ENCODE data around the gene FAM124A.

Gene FAM124A

GRCh38 chr13:51222686-51223559 is 725 bp downstream of the FAM124A start:
- H3K27ac ChIP-seq (ENCODE audit: low read length): no peak overlapping the region
- H4K20me1 ChIP-seq (ENCODE audit: insufficient read depth, low read length): no peaks in the 10 kb centered on the region
- H3K79me2 ChIP-seq (ENCODE audit: low read length): no peaks in the 10 kb centered on the region

GRCh38 chr13:51223560-51224270 is 1.5 kb downstream of the FAM124A start:
- Histone ChIP-seq H3K27ac (ENCODE audit: low read length) (no peak overlapping the region), H3K4me3 (ENCODE audit: low read length) (no peak overlapping the region), H4K20me1 (ENCODE audit: insufficient read depth, low read length) (no peaks in the 10 kb centered on the region), H3K79me2 (ENCODE audit: low read length) (no peaks in the 10 kb centered on the region), H3K27me3 (ENCODE audit: low read depth, low read length) (peaks cover 23% of the 10 kb centered on the region), H3K9ac (ENCODE audit: low read length) (no peak overlapping the region), H3K9me3 (ENCODE audit: insufficient read depth, low read length) (no peaks in the 10 kb centered on the region), H2AFZ (ENCODE audit: low read depth, low read length) (no peak overlapping the region), H3K36me3 (replicated peaks; ENCODE audit: low read depth, low read length) (no peaks in the 10 kb centered on the region), H3K4me1 (ENCODE audit: low read length) (peaks cover 7% of the 10 kb centered on the region; the same call in 1 of the 2 replicates), H3K4me2 (ENCODE audit: low read length) (no peak overlapping the region)
- TF ChIP-seq CTCF (IDR thresholded peaks at IDR 0.05; ENCODE audit: low read depth, low read length) (no peak), EZH2phosphoT487 (IDR thresholded peaks at IDR 0.05; ENCODE audit: low read depth) (no peak)

More at GRCh38 chr13:51222686-51223559, 725 bp downstream of the FAM124A start:
- peak overlapping the region; percentile 75 for H2AFZ ChIP-seq (ENCODE audit: low read depth, low read length)
- H3K4me3 ChIP-seq (ENCODE audit: low read length): peak overlapping the region; percentile 92
- H3K9ac ChIP-seq (ENCODE audit: low read length): peak overlapping the region; percentile 64
- H3K9me3 ChIP-seq (ENCODE audit: insufficient read depth, low read length): no peaks in the 10 kb centered on the region
- no peak for TF ChIP-seq EZH2phosphoT487 (IDR thresholded peaks at IDR 0.05; ENCODE audit: low read depth)
- peak; percentile 20; the same call in 1 of the 2 replicates for TF ChIP-seq CTCF (IDR thresholded peaks at IDR 0.05; ENCODE audit: low read depth, low read length)
- H3K4me2 ChIP-seq (ENCODE audit: low read length): peak overlapping the region; percentile 84
- H3K4me1 ChIP-seq (ENCODE audit: low read length): peaks cover 7% of the 10 kb centered on the region; the same call in 1 of the 2 replicates
- peaks cover 23% of the 10 kb centered on the region for H3K27me3 ChIP-seq (ENCODE audit: low read depth, low read length)
- no peaks in the 10 kb centered on the region for H3K36me3 ChIP-seq (replicated peaks; ENCODE audit: low read depth, low read length)

GRCh38 chr13:51225029-51225428 is 2.8 kb downstream of the FAM124A start:
- Histone ChIP-seq H3K4me3 (ENCODE audit: low read length) (no peak overlapping the region), H3K36me3 (replicated peaks; ENCODE audit: low read depth, low read length) (no peaks in the 10 kb centered on the region), H3K4me2 (ENCODE audit: low read length) (no peak overlapping the region), H2AFZ (ENCODE audit: low read depth, low read length) (no peak overlapping the region), H3K4me1 (ENCODE audit: low read length) (peaks cover 7% of the 10 kb centered on the region; the same call in 1 of the 2 replicates), H3K27me3 (ENCODE audit: low read depth, low read length) (peaks cover 24% of the 10 kb centered on the region), H3K9me3 (ENCODE audit: insufficient read depth, low read length) (no peaks in the 10 kb centered on the region), H3K27ac (ENCODE audit: low read length) (no peak overlapping the region), H4K20me1 (ENCODE audit: insufficient read depth, low read length) (no peaks in the 10 kb centered on the region), H3K9ac (ENCODE audit: low read length) (no peak overlapping the region), H3K79me2 (ENCODE audit: low read length) (no peaks in the 10 kb centered on the region)
- TF ChIP-seq CTCF (IDR thresholded peaks at IDR 0.05; ENCODE audit: low read depth, low read length): no peak
- no peak for TF ChIP-seq EZH2phosphoT487 (IDR thresholded peaks at IDR 0.05; ENCODE audit: low read depth)

DNA sequence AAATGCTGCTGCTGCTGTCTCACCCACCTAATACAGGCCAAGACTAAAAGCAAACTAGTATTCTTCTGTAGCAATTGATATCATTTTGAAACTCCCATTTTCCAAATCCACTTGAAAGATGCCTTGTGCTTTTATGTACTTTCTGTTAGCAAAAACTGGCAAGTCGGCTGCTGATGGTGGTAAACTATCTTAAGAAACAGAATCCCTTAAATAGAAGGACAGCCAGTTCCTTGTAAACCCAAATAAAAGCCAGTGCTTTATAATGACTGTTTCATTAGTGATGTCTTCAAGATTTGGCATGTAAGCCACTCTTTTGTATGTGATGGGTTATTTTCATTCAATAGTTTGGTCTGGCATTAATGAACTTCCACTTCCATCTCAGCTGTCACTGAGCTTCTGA is 5.2 kb downstream of the FAM124A start:
- TF ChIP-seq EZH2phosphoT487 (IDR thresholded peaks at IDR 0.05; ENCODE audit: low read depth) (no peak), CTCF (IDR thresholded peaks at IDR 0.05; ENCODE audit: low read depth, low read length) (no peak)
- Histone ChIP-seq H3K27me3 (ENCODE audit: low read depth, low read length) (peaks cover 25% of the 10 kb centered on the region), H3K9me3 (ENCODE audit: insufficient read depth, low read length) (no peaks in the 10 kb centered on the region), H3K79me2 (ENCODE audit: low read length) (no peaks in the 10 kb centered on the region), H3K27ac (ENCODE audit: low read length) (no peak overlapping the region), H3K4me3 (ENCODE audit: low read length) (no peak overlapping the region), H3K4me2 (ENCODE audit: low read length) (no peak overlapping the region), H3K4me1 (ENCODE audit: low read length) (peaks cover 7% of the 10 kb centered on the region), H3K36me3 (replicated peaks; ENCODE audit: low read depth, low read length) (no peaks in the 10 kb centered on the region), H2AFZ (ENCODE audit: low read depth, low read length) (no peak overlapping the region), H4K20me1 (ENCODE audit: insufficient read depth, low read length) (no peaks in the 10 kb centered on the region), H3K9ac (ENCODE audit: low read length) (no peak overlapping the region)

Measured in OCI-LY3 (cell line).